Peyer's patch (tissue), 4 donors: Measurements from ENCODE around the gene B3GLCT.

Source experiments
- CTCF ChIP-seq, 6 experiments: fragments of 450-650 bp in 4 of 6; fragments of 200-600 bp in 2 of 6; sonication (generic) in 1 of 6; IDR thresholded peaks; one replicate each; pipeline ENCODE4 v1.5.1; 2017 to 2019; ENCODE audit warnings: antibody characterized with exemption in 6 of 6, mild to moderate bottlenecking in 3 of 6, moderate library complexity in 1 of 6
- POLR2A ChIP-seq, 2 donors: fragments of 450-650 bp; IDR thresholded peaks; one replicate each; pipeline ENCODE4 v1.5.1; 2017; ENCODE audit warnings: antibody characterized with exemption in 2 of 2, mild to moderate bottlenecking in 2 of 2, moderate library complexity in 2 of 2

GRCh38 chr13:31221057-31221456, 21.3 kb downstream of the B3GLCT start:
- TF ChIP-seq CTCF (IDR thresholded peaks at IDR 0.05) (no peak), POLR2A (IDR thresholded peaks at IDR 0.05) (no peak)
